Neural crest cell (in vitro differentiated cells): ENCODE measurements around the gene BASP1. TPM values are rescaled to one million over a fixed set of nuclear protein-coding genes. Genes with fewer than 3 reads are reported as not detected.
A peak's percentile ranks its signal among the peaks of the same experiment; 100 is the strongest.

Experiments used
- DNase-seq: peaks from one replicate; pipeline ENCODE4 v3.0.0; 2021; ENCODE audit warnings: low read depth, mixed read lengths, low spot score
- H3K27ac Mint-ChIP-seq: one replicate; pipeline ENCODE4 v1.8.0; 2021; ENCODE audit warnings: mild to moderate bottlenecking, mixed read lengths; ENCODE audit not compliant: unreplicated experiment
- H3K27me3 Mint-ChIP-seq: 2 replicates; pipeline ENCODE4 v1.8.0; 2021; ENCODE audit warnings: low read depth, mild to moderate bottlenecking, mixed read lengths
- H3K36me3 Mint-ChIP-seq: 2 replicates; pipeline ENCODE4 v1.8.0; 2021; ENCODE audit warnings: low read depth, mild to moderate bottlenecking, mixed read lengths
- H3K4me1 Mint-ChIP-seq: 2 replicates; pipeline ENCODE4 v1.8.0; 2021; ENCODE audit warnings: mixed read lengths
- H3K4me3 Mint-ChIP-seq: one replicate; pipeline ENCODE4 v1.8.0; 2021; ENCODE audit warnings: mild to moderate bottlenecking, mixed read lengths
- H3K9me3 Mint-ChIP-seq: 2 replicates; pipeline ENCODE4 v1.8.0; 2021; ENCODE audit warnings: mixed read lengths
- CTCF ChIP-seq: fragments of 200-600 bp; sonication (generic); conservative IDR thresholded peaks from 2 replicates; pipeline ENCODE4 v1.5.0; 2021; ENCODE audit warnings: antibody characterized with exemption, mild to moderate bottlenecking
- long read RNA-seq: library from polyadenylated mRNA; unstranded; transcript quantifications from one replicate; pipeline ENCODE4 v2.0.0, GENCODE V29; 2020
- total RNA-seq: library from RNA; stranded (reverse); gene quantifications from 2 replicates; pipeline ENCODE4 v1.2.1, GENCODE V29; 2021

Gene BASP1
- 99.5 and 100 TPM in 2 replicates for total RNA-seq
- long read RNA-seq, partial matches to known transcripts = 3 of 4 reads
- long read RNA-seq, other reads (novel, unspliced or antisense) = 1 of 4 reads

- peak; percentile 78 for DNase-seq
- Mint-ChIP-seq H3K4me1 (peaks cover 30% of the 10 kb centered on the region), H3K27ac (peak within 1 kb of the TSS; percentile 84), H3K36me3 (peaks cover 3% of the 10 kb centered on the region), H3K27me3 (peaks cover 16% of the 10 kb centered on the region), H3K4me3 (peak within 1 kb of the TSS; percentile 91), H3K9me3 (no peaks in the 10 kb centered on the region)
- TF ChIP-seq CTCF = no peak
Observed at GRCh38 chr5:17217493-17218352, at the start of gene BASP1. BASP1 (plus strand) TSS chr5:17217631; CDS start chr5:17275217, 57,586 bp downstream.

- Mint-ChIP-seq H3K36me3 (no peaks in the 10 kb centered on the region), H3K4me3 (no peak overlapping the region), H3K27me3 (no peaks in the 10 kb centered on the region), H3K9me3 (no peaks in the 10 kb centered on the region), H3K27ac (no peak overlapping the region), H3K4me1 (no peaks in the 10 kb centered on the region)
- DNase-seq = no peak
- no peak for TF ChIP-seq CTCF
Observed at GRCh38 chr5:17169507-17169906, 47.9 kb upstream of the BASP1 start.

- H3K27ac Mint-ChIP-seq = no peak overlapping the region
- H3K9me3 Mint-ChIP-seq = no peaks in the 10 kb centered on the region
Observed at GRCh38 chr5:17172791-17173190, 44.6 kb upstream of the BASP1 start.

GRCh38 chr5:17174965-17175364 lies 42.5 kb upstream of the BASP1 start:
- H3K27me3 Mint-ChIP-seq = no peaks in the 10 kb centered on the region
- no peak for DNase-seq
- no peak overlapping the region for H3K27ac Mint-ChIP-seq
- H3K4me1 Mint-ChIP-seq = no peaks in the 10 kb centered on the region
- no peak for TF ChIP-seq CTCF
- H3K4me3 Mint-ChIP-seq = no peak overlapping the region
- H3K9me3 Mint-ChIP-seq = no peaks in the 10 kb centered on the region
- H3K36me3 Mint-ChIP-seq = no peaks in the 10 kb centered on the region

More at GRCh38 chr5:17172791-17173190, 44.6 kb upstream of the BASP1 start:
- no peak for DNase-seq
- Mint-ChIP-seq H3K4me3 (no peak overlapping the region), H3K27me3 (no peaks in the 10 kb centered on the region), H3K36me3 (no peaks in the 10 kb centered on the region), H3K4me1 (no peaks in the 10 kb centered on the region)
- no peak for TF ChIP-seq CTCF

- Mint-ChIP-seq H3K4me1 (no peaks in the 10 kb centered on the region), H3K27me3 (no peaks in the 10 kb centered on the region), H3K4me3 (no peak overlapping the region), H3K9me3 (no peaks in the 10 kb centered on the region), H3K36me3 (no peaks in the 10 kb centered on the region), H3K27ac (no peak overlapping the region)
- DNase-seq = no peak
- no peak for TF ChIP-seq CTCF
Observed at GRCh38 chr5:17177501-17178372, 39.7 kb upstream of the BASP1 start.
